ENCODE measurements around the gene HIPK2. TPM values are rescaled to one million over a fixed set of nuclear protein-coding genes. Genes with fewer than 3 reads are reported as not detected.

Gene HIPK2
- total RNA-seq, 4 donors from 2014 or later = 13.6 to 21.8 (median 18.2) TPM

GRCh38 chr7:139532636-139533155 is 245.1 kb downstream of the HIPK2 start:
- TF ChIP-seq CTCF (IDR thresholded peaks at IDR 0.05) = no peak
- no peak for TF ChIP-seq POLR2A (IDR thresholded peaks at IDR 0.05)
- no peaks in the 10 kb centered on the region for H3K36me3 ChIP-seq
- 89% methylated on average over 6 of the region's 6 CpGs for WGBS

GRCh38 chr7:139531094-139531493 is 246.7 kb downstream of the HIPK2 start:
- Histone ChIP-seq H3K4me3 (no peak overlapping the region), H3K4me1 (no peaks in the 10 kb centered on the region), H3K27me3 (peaks cover 10% of the 10 kb centered on the region), H3K9me3 (no peaks in the 10 kb centered on the region), H3K36me3 (no peaks in the 10 kb centered on the region), H3K27ac (no peak overlapping the region)
- TF ChIP-seq POLR2A (IDR thresholded peaks at IDR 0.05) (no peak), CTCF (IDR thresholded peaks at IDR 0.05) (no peak), EP300 (IDR thresholded peaks at IDR 0.05) (no peak), POLR2AphosphoS5 (IDR thresholded peaks at IDR 0.05) (no peak)
- WGBS = 96% methylated on average over 1 of the region's 1 CpG
- DNase-seq (ENCODE audit: low spot score in 2 of 2) = no peak

More at GRCh38 chr7:139532636-139533155, 245.1 kb downstream of the HIPK2 start:
- H3K4me3 ChIP-seq = no peak overlapping the region
- H3K9me3 ChIP-seq = no peaks in the 10 kb centered on the region
- no peak for DNase-seq (ENCODE audit: low spot score in 2 of 2)
- H3K4me1 ChIP-seq = no peaks in the 10 kb centered on the region
- no peak overlapping the region for H3K27ac ChIP-seq
- H3K27me3 ChIP-seq = no peaks in the 10 kb centered on the region

- TF ChIP-seq EP300 (IDR thresholded peaks at IDR 0.05) = no peak
- no peak for TF ChIP-seq POLR2A (IDR thresholded peaks at IDR 0.05)
- TF ChIP-seq POLR2AphosphoS5 (IDR thresholded peaks at IDR 0.05) = no peak
- TF ChIP-seq CTCF (IDR thresholded peaks at IDR 0.05) = no peak
- Histone ChIP-seq H3K4me1 (peaks cover 10% of the 10 kb centered on the region), H3K27ac (no peak overlapping the region), H3K36me3 (no peaks in the 10 kb centered on the region), H3K27me3 (peaks cover 44% of the 10 kb centered on the region), H3K4me3 (no peak overlapping the region), H3K9me3 (no peaks in the 10 kb centered on the region)
- DNase-seq (ENCODE audit: low spot score in 2 of 2) = no peak
- 74% methylated on average over 8 of the region's 8 CpGs for WGBS
These were observed 250.9 kb downstream of the HIPK2 start for GRCh38 chr7:139526578-139527544.

GRCh38 chr7:139525750-139526149 is 252.0 kb downstream of the HIPK2 start:
- DNase-seq (ENCODE audit: low spot score in 2 of 2) = no peak
- no peaks in the 10 kb centered on the region for H3K36me3 ChIP-seq
- H3K9me3 ChIP-seq = no peaks in the 10 kb centered on the region
- H3K27ac ChIP-seq = no peak overlapping the region
- no peak overlapping the region for H3K4me3 ChIP-seq
- TF ChIP-seq CTCF (IDR thresholded peaks at IDR 0.05) (no peak), POLR2AphosphoS5 (IDR thresholded peaks at IDR 0.05) (no peak), POLR2A (IDR thresholded peaks at IDR 0.05) (no peak), EP300 (IDR thresholded peaks at IDR 0.05) (no peak)
- H3K4me1 ChIP-seq = peaks cover 10% of the 10 kb centered on the region
- H3K27me3 ChIP-seq = peaks cover 52% of the 10 kb centered on the region

- TF ChIP-seq EP300 (IDR thresholded peaks at IDR 0.05) = no peak
- no peak overlapping the region for H3K4me3 ChIP-seq
- no peaks in the 10 kb centered on the region for H3K9me3 ChIP-seq
- H3K27me3 ChIP-seq = peaks cover 52% of the 10 kb centered on the region
- peaks cover 10% of the 10 kb centered on the region for H3K4me1 ChIP-seq
- DNase-seq (ENCODE audit: low spot score in 2 of 2) = no peak
- WGBS = 93% methylated on average over 10 of the region's 10 CpGs
- no peaks in the 10 kb centered on the region for H3K36me3 ChIP-seq
- H3K27ac ChIP-seq = no peak overlapping the region
These were observed 252.6 kb downstream of the HIPK2 start for GRCh38 chr7:139525239-139525638.
